ENCODE results near the gene OR2A5. TPM values are rescaled to one million over a fixed set of nuclear protein-coding genes. Genes with fewer than 3 reads are reported as not detected.

Gene OR2A5
- polyA plus RNA-seq, 2 of the 4 experiments (the other 2 are of a cell fraction) = not detected

DNA sequence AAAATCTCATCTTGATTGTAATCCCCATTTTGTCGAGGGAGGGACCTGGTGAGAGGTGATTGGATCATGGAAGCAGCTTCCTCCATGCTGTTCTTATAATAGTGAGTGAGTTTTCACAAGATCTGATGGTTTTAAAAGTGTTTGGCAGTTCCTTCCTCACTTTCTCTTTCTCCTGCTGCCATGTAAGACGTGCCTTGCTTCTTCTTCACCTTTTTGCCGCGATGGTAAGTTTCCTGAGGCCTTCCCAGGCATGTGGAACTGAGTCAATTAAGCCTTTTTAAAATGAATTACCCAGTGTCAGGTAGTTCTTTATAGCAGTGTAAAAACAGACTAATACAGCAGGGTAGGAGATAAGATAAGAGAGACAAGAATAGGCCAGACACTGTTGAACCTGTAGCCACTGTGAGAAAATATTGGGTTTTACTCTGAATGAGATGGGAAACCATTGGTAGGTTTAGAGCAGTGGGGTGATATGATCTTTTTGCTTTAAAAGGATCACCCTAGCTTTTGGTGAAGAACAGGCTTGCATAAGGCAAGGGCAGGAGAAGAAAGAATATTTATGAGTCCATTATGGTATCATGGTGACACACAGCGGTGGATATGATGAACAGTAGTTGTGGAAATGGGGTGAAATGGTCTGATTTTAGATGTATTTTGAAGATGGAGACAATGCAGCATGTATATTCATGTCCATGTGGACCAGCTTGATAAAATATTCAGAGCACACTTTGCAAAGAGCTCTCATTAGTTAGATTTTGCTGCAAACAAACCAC is 37.1 kb upstream of the OR2A5 start (continued):
- TF ChIP-seq, protein P1, sequence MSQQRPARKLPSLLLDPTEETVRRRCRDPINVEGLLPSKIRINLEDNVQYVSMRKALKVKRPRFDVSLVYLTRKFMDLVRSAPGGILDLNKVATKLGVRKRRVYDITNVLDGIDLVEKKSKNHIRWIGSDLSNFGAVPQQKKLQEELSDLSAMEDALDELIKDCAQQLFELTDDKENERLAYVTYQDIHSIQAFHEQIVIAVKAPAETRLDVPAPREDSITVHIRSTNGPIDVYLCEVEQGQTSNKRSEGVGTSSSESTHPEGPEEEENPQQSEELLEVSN (IDR thresholded peaks at IDR 0.05; ENCODE audit: borderline replicate concordance, low read depth) = no peak
- TF ChIP-seq FOSL2 (IDR thresholded peaks at IDR 0.05) = 0 out of 2 replicates have a peak, but pooled peaks have one; percentile 3
- no peak for TF ChIP-seq FOSL2 (CRISPR knock-in tag; IDR thresholded peaks at IDR 0.05)
- TF ChIP-seq JUNB (IDR thresholded peaks at IDR 0.05) = no peak
- no peak for TF ChIP-seq POLR2AphosphoS2 (conservative IDR thresholded peaks at IDR 0.05; ENCODE audit: low read length)
- TF ChIP-seq NFE2L2 (conservative IDR thresholded peaks at IDR 0.05; ENCODE audit: low read length) = no peak

GRCh38 chr7:144018065-144018464 is 30.7 kb upstream of the OR2A5 start:
- WGBS (ENCODE audit: missing lambda C conversion rate) = 52% methylated on average over 4 of the region's 4 CpGs
- DNase-seq (ENCODE audit: low read depth in 1 of 2, low spot score in 1 of 2) = no peak
- no peak for FAIRE-seq
- Histone ChIP-seq H3K4me3 (no peak overlapping the region), H3K4me1 (peaks cover 13% of the 10 kb centered on the region; the same call in 2 of the 3 replicates), H3K4me2 (no peak overlapping the region), H3K27ac (no peak overlapping the region), H3K9me3 (no peaks in the 10 kb centered on the region)
- ChIA-PET POLR2A (no interaction called here), CTCF (interaction anchor here (1.4 kb wide), 1 partner anchor 11 kb away, joined by 4 read pairs; no protein-coding TSS in a partner anchor)
- no peak for ATAC-seq
- TF ChIP-seq CEBPB (IDR thresholded peaks at IDR 0.05) (no peak), RNF2 (IDR thresholded peaks at IDR 0.05; ENCODE audit: borderline replicate concordance, low read depth) (no peak), BHLHE40 (IDR thresholded peaks at IDR 0.05; ENCODE audit: low read depth, low read length) (no peak), MYC (IDR thresholded peaks at IDR 0.05; ENCODE audit: borderline replicate concordance, low read length) (no peak), ZC3H11A (IDR thresholded peaks at IDR 0.05) (no peak), HEYL (CRISPR knock-in tag; IDR thresholded peaks at IDR 0.05) (no peak), FOSL2 (IDR thresholded peaks at IDR 0.05) (no peak), FOSL2 (CRISPR knock-in tag; IDR thresholded peaks at IDR 0.05) (no peak), POLR2AphosphoS2 (conservative IDR thresholded peaks at IDR 0.05; ENCODE audit: low read length) (no peak), REST (IDR thresholded peaks at IDR 0.05) (no peak), CTCF (IDR thresholded peaks at IDR 0.05) (no peak), ZNF302 (CRISPR knock-in tag; IDR thresholded peaks at IDR 0.05) (no peak), SREBF2 (IDR thresholded peaks at IDR 0.05) (no peak), RAD21 (conservative IDR thresholded peaks at IDR 0.05 in 1 of 2, IDR thresholded peaks at IDR 0.05 in 1 of 2) (no peak)
- TF ChIP-seq, protein P2, sequence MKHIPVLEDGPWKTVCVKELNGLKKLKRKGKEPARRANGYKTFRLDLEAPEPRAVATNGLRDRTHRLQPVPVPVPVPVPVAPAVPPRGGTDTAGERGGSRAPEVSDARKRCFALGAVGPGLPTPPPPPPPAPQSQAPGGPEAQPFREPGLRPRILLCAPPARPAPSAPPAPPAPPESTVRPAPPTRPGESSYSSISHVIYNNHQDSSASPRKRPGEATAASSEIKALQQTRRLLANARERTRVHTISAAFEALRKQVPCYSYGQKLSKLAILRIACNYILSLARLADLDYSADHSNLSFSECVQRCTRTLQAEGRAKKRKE (CRISPR knock-in tag; IDR thresholded peaks at IDR 0.05; ENCODE audit: low read depth) = no peak
- TF ChIP-seq, protein P3, sequence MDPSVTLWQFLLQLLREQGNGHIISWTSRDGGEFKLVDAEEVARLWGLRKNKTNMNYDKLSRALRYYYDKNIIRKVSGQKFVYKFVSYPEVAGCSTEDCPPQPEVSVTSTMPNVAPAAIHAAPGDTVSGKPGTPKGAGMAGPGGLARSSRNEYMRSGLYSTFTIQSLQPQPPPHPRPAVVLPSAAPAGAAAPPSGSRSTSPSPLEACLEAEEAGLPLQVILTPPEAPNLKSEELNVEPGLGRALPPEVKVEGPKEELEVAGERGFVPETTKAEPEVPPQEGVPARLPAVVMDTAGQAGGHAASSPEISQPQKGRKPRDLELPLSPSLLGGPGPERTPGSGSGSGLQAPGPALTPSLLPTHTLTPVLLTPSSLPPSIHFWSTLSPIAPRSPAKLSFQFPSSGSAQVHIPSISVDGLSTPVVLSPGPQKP (IDR thresholded peaks at IDR 0.05; ENCODE audit: low read depth, low read length) = no peak

Measured in A549 (cell line).